Left lung (tissue), 10 donors: Measurements from ENCODE around the gene PARVB. TPM values are rescaled to one million over a fixed set of nuclear protein-coding genes. Genes with fewer than 3 reads are reported as not detected.
A peak's percentile ranks its signal among the peaks of the same experiment; 100 is the strongest.

Source experiments
- ATAC-seq: fragments of 200-7000 bp; cut with Tn5 transposase; one replicate; pipeline ENCODE4 v1.9.1; 2020; ENCODE audit warnings: moderate library complexity
- DNase-seq, 4 donors: peaks; one replicate each; pipeline ENCODE4 v3.0.0-alpha.2; 2013 to 2020
- H3K27ac ChIP-seq, 2 donors: fragments of 200-600 bp; sonication (generic) in 1 of 2; one replicate each; pipeline versions ENCODE4 v1.5.0 to v1.8.0; 2020 to 2021
- H3K27me3 ChIP-seq, 2 donors: fragments of 200-600 bp; sonication (generic) in 1 of 2; one replicate each; pipeline versions ENCODE4 v1.5.0 to v1.8.0; 2020 to 2021
- H3K36me3 ChIP-seq, 2 donors: fragments of 200-600 bp; sonication (generic) in 1 of 2; one replicate each; pipeline versions ENCODE4 v1.5.0 to v1.8.0; 2020 to 2021
- H3K4me1 ChIP-seq, 2 donors: fragments of 200-600 bp; one replicate each; pipeline ENCODE4 v1.8.0; 2021
- H3K4me3 ChIP-seq, 2 donors: fragments of 200-600 bp; sonication (generic) in 1 of 2; one replicate each; pipeline versions ENCODE4 v1.5.0 to v1.8.0; 2020 to 2021; ENCODE audit warnings: mild to moderate bottlenecking in 1 of 2
- H3K9me3 ChIP-seq, 2 donors: fragments of 200-600 bp; sonication (generic) in 1 of 2; one replicate each; pipeline versions ENCODE4 v1.5.0 to v1.8.0; 2020 to 2021
- intact Hi-C, 2 donors: fragments of 100-400 bp; cut with DNase I; formaldehyde crosslinking; loops; one replicate each; pipeline versions ENCODE4 v1.11.2 to v1.14.2; 2022
- polyA plus RNA-seq, 6 donors: library from polyadenylated mRNA; unstranded; fragments of 120-200 nt; gene quantifications; one replicate each; pipeline ENCODE4 v1.2.1, GENCODE V29; 2013; ENCODE audit not compliant: insufficient read length in 6 of 6
- total RNA-seq, 2 donors: library from RNA; stranded (reverse); fragmentation: NEBNext Ultra II Directional; extraction: Animal tissue kit (Norgen Biotek cat#: 25700); gene quantifications; one replicate each; pipeline ENCODE4 v1.2.1, GENCODE V29; 2021
- TF ChIP-seq, protein P1 (sequence below), 2 donors: fragments of 200-600 bp; sonication (generic) in 1 of 2; IDR thresholded peaks; one replicate each; pipeline versions ENCODE4 v1.5.0 to v1.8.0; 2021; ENCODE audit warnings: antibody characterized with exemption in 2 of 2
- donor health status: DM: no; HTN: yes; CAD: no.
- donor health status: DM: no; HTN: no; CAD: no.

Gene PARVB
- total and polyA plus RNA-seq, 8 donors, result 31.7 to 53.7 (median 34.0) TPM

DNA sequence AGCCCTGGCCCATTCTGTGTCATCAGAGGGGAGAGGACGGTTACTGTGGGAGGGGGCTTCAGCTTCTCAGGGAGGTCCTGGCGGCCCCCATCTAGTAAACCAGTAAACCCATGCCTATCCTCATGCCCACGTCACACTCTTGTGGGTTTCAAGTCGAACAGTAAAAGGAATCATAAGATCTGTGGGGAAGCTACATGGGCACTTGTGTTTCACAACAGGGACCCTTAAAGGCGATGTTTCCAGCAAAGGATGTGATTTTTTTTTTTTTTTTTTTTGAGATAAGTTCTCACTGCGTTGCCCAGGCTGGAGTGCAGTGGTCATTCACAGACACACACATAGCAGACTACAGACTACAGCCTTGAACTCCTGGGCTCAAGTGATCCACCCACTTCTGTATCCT is 147.5 kb downstream of the PARVB start:
- Histone ChIP-seq H3K27me3 (no peaks in the 10 kb centered on the region), H3K4me3 (no peak overlapping the region), H3K4me1 (peaks cover 0 to 30% of the 10 kb centered on the region in 2 donors), H3K9me3 (no peaks in the 10 kb centered on the region), H3K36me3 (peaks cover 0 to 23% of the 10 kb centered on the region in 2 donors), H3K27ac (peak overlapping the region in 1 of 2 donors; percentile 88)
- DNase-seq, result no peak
- intact Hi-C loops, result no loop called here
- peak; percentile 38 for ATAC-seq
- TF ChIP-seq, protein P1, sequence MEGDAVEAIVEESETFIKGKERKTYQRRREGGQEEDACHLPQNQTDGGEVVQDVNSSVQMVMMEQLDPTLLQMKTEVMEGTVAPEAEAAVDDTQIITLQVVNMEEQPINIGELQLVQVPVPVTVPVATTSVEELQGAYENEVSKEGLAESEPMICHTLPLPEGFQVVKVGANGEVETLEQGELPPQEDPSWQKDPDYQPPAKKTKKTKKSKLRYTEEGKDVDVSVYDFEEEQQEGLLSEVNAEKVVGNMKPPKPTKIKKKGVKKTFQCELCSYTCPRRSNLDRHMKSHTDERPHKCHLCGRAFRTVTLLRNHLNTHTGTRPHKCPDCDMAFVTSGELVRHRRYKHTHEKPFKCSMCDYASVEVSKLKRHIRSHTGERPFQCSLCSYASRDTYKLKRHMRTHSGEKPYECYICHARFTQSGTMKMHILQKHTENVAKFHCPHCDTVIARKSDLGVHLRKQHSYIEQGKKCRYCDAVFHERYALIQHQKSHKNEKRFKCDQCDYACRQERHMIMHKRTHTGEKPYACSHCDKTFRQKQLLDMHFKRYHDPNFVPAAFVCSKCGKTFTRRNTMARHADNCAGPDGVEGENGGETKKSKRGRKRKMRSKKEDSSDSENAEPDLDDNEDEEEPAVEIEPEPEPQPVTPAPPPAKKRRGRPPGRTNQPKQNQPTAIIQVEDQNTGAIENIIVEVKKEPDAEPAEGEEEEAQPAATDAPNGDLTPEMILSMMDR (IDR thresholded peaks at IDR 0.05), result no peak

GRCh38 chr22:44172370-44173108 is 148.4 kb downstream of the PARVB start:
- intact Hi-C loops, result no loop called here
- Histone ChIP-seq H3K36me3 (peaks cover 0 to 17% of the 10 kb centered on the region in 2 donors), H3K4me1 (peaks cover 0 to 30% of the 10 kb centered on the region in 2 donors), H3K27me3 (no peaks in the 10 kb centered on the region), H3K4me3 (peak overlapping the region in 1 of 2 donors; percentile 6), H3K9me3 (no peaks in the 10 kb centered on the region), H3K27ac (peak overlapping the region; percentile 56 to 88)
- DNase-seq (peak in 2 of 4 donors; percentile 87 to 94), ATAC-seq (peak; percentile 85)
- TF ChIP-seq, protein P1 (IDR thresholded peaks at IDR 0.05), result no peak

DNA sequence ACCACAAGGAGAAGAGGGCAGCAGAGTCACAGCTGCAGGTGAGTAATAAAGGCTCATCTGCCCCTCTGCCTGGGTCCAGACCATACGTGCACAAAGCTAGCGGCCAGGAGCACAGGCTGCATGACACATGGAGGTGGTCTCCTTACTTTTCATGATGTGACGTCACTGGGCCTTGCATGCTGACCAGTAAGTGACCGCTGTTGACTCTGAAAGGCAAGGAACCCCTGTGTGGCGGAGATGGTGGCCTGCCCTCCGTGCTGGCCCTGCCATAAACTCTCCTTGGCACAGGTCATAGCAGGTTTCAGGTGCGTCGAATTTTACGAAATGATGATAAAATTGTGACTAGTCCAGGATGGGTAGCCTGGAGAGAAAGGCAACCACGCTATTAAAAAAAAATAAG is 149.1 kb downstream of the PARVB start:
- Histone ChIP-seq H3K36me3 (peaks cover 0 to 12% of the 10 kb centered on the region in 2 donors), H3K4me1 (peaks cover 0 to 30% of the 10 kb centered on the region in 2 donors), H3K4me3 (peak overlapping the region in 1 of 2 donors; percentile 6), H3K9me3 (no peaks in the 10 kb centered on the region), H3K27me3 (no peaks in the 10 kb centered on the region), H3K27ac (peak overlapping the region; percentile 56 to 88)
- ATAC-seq (no peak), DNase-seq (no peak)
- TF ChIP-seq, protein P1 (IDR thresholded peaks at IDR 0.05), result no peak
- intact Hi-C loops, result no loop called here

DNA sequence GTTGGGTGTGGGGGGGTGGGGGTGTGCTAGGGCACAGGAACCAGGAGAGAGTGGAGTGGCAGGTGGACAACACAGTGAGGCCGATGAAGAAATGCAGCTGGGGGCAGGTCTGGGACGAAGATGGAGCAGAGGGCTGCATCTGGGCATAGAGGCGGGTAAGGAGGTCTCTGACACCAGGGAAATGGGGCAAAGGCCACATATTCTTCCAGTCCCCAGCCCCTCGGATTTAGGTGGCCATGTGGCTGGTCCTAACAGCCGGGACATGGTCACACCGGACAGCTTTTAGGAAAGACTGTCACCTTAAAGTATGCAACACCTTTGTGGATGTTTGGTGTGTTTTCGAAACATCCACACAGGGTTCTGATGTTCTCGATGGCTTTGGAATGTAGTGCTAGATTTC is 151.6 kb downstream of the PARVB start:
- intact Hi-C loops, result no loop called here
- no peak overlapping the region for H3K27ac ChIP-seq
- peaks cover 0 to 42% of the 10 kb centered on the region in 2 donors for H3K4me1 ChIP-seq
- H3K27me3 ChIP-seq, result no peaks in the 10 kb centered on the region
- TF ChIP-seq, protein P1 (IDR thresholded peaks at IDR 0.05), result no peak
- no peak for ATAC-seq
- no peak overlapping the region for H3K4me3 ChIP-seq
- H3K9me3 ChIP-seq, result no peaks in the 10 kb centered on the region
- H3K36me3 ChIP-seq, result no peaks in the 10 kb centered on the region
- no peak for DNase-seq

DNA sequence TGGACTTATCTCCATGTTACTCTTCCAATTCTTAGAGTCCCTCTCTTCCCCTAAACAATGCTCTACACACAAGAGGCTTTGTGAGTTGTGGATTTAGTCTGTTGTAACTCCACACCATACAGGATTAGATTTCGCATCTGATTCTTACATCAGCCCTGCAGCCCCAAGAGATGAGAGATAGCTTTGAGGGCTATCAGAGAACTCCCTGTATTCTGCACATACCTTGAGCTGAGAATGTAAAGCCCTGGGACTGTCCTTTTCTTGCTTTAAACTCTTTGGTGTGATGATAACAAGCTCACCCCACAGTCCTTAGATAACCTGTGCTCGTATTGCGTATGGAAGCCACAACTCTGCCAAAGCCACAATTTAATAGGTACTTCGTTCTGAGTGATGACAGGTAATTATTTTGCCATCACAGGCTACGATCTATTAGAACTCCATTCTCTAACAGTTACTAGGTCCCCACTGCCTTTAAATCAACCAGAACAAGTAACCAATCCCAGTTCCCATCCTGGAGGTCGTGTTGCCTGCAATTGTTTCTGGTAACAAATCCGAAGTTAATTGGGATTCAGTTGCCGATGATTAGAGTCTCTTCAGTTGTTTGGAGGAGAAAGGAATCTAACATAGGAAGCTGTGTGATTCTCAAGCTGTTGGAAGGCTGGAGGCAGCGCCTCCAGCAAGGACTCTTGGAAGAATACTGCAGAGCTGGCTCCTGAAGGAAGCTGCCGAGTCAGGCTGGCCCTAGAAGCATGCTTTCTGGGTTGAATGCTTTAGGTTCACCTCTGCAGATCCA is 155.3 kb downstream of the PARVB start:
- peaks cover 0 to 28% of the 10 kb centered on the region in 2 donors for H3K4me1 ChIP-seq
- peak overlapping the region in 1 of 2 donors; percentile 15 for H3K27ac ChIP-seq
- peaks cover 0 to 30% of the 10 kb centered on the region in 2 donors for H3K27me3 ChIP-seq
- ATAC-seq (no peak), DNase-seq (no peak)
- no peak overlapping the region for H3K4me3 ChIP-seq
- no peaks in the 10 kb centered on the region for H3K9me3 ChIP-seq
- TF ChIP-seq, protein P1 (IDR thresholded peaks at IDR 0.05), result no peak
- intact Hi-C loops, result no loop called here
- peaks cover 0 to 6% of the 10 kb centered on the region in 2 donors for H3K36me3 ChIP-seq
